Activated CD4-positive, alpha-beta T cell treated with anti-CD3 and anti-CD28 coated beads, Interleukin-2, Interleukin-4, amounts not matched to agents 100 ng/mL and 50 ng/mL, durations not matched to agents 16 hours and 8 hours (primary cell): ENCODE results near the gene NR2F2.

Experiments used
- DNase-seq: peaks from one replicate; pipeline ENCODE4 v3.0.0-alpha.2; 2020; ENCODE audit warnings: low spot score

The NR2F2 gene

DNA sequence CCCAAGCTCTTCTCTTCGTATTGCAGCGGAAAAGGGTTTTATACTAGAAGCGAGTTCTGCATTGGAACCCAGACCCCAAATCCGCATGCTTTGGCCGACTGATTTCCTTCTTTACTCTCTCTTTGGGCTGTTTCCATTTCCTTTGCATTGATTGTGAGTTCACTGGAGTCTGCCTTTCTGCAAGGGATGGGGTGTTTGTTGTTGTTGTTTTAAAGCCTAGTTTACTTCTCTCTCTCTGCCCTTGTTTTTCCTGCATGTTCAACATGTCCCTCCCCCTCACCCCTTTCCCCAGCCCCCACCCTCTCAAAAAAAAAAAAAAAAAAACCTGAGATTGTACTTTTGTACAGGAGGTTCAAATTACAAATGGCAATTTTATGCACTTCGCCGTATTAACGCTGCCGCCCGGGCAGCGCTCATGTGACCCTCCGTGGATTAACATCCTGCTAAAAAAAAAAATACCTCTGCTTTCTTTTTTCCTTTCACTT is 2.2 kb downstream of the NR2F2 start:
- DNase-seq: no peak

- DNase-seq: no peak
Observed at GRCh38 chr15:96333131-96334016, 2.9 kb downstream of the NR2F2 start.

GRCh38 chr15:96334017-96334704 is 3.7 kb downstream of the NR2F2 start:
- DNase-seq: no peak

GRCh38 chr15:96334705-96335410 is 4.4 kb downstream of the NR2F2 start:
- no peak for DNase-seq

DNA sequence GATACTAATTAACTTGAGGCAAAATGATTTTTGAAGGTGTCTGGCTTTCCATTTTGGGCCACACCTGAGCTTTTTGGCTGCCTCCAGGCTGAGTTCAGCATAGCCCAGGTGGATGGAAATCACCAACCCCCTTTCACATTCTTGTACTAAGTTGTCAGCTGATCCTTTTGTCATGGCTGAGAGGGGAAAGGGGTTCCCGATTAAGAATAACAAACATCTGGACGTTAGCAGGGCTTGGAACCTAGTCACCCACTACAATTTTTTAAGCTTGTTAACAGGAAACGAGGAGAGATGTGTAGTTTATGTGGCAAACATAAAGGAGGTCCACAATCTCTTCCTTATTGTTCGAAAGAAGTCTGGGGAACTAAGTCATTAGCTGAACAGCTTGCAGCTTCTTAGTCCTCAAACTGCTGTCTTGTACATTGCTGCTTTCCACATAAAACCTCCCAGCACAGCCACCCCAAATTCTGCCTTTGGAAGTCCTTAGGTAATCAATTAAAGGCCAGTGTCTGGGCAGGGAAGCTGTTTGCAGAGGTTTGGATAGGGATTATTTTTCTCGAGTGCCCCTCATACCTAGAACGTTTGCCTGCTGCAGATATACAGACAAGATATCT is 5.0 kb downstream of the NR2F2 start:
- no peak for DNase-seq

- no peak for DNase-seq
Observed at GRCh38 chr15:96336108-96336595, 5.7 kb downstream of the NR2F2 start.

DNA sequence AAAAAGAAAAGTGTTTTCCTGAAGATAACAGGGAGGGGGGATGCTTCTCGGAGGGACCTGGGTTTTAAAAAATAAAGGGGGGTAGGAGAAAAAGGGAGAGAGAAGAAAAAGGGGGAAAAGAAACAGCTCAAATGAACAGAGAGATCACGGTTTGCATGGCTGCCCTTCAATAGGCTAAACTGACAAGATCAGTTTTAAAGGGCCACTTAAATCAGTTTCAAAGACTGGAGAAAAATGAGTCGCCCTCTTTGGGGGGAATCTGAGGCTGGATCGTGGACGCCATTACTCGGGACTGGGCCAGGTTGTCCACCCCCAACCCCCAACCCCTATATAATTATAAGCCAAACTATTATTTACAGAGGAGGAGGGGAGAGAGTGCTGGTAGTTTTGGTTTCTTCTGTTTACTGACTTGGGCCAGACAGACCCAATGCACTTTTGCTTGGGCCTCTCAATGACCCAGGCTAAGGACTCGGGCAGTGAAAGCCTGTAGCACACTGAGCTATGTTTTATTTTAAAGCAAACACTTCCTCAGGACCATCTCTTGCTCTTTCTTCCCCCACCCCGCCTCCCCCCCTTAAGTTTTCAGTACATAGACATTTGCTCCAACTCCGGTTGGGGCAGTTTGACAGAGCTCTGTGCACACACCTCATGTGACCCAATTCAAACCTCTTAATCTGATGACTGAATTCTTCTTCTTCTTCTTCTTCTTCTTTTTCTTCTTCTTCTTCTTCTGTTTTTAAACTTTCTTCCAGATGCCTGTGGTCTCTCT is 6.3 kb downstream of the NR2F2 start:
- no peak for DNase-seq

GRCh38 chr15:96337365-96338023 is 7.0 kb downstream of the NR2F2 start:
- DNase-seq: no peak

DNA sequence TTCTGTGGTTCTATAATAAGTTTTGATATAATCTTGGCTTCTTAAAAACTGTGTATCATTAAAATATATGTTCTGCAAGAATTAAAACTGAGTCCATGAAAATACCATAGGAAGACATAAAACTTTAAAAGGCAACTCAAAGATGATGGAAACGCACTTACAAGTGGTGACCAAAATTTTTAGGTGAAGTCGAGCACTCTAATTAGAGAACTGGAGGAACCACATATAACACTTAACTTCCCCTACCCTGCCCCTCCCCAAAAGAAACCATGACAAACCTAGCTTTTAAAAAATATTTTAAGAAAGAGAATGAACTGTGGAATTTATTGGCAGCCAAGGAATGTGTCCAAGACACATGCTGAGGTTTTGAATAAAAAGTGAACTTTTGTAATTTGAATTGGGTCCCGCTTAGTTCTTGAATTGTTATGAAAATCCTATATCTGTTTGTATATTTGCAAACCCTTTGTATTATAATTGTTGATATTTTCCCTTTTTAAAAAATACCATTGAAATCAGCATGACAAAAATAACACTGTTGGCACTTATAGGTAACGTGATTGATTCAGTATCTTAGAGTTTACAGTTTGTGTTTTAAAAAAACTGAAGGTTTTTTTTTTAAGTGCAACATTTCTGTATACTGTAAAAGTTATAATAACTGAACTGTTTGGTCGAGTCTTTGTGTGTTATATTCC is 7.7 kb downstream of the NR2F2 start:
- DNase-seq: no peak

- DNase-seq: no peak
Observed at GRCh38 chr15:96338766-96339618, 8.5 kb downstream of the NR2F2 start.

- no peak for DNase-seq
Observed at GRCh38 chr15:96339619-96340347, 9.3 kb downstream of the NR2F2 start.

DNA sequence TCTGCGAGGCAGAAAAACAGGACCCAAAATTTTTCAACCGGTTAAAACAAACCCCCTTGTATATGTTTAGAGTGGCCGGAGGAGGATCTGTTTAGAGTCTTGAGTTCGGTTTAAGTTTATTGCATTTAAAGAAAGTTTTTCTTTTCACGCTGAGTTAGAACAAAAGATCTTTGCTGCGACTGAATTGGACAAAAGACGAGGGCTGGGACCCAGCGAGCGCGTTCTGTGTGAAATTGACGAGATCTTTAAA is 9.8 kb downstream of the NR2F2 start:
- DNase-seq: no peak

DNA sequence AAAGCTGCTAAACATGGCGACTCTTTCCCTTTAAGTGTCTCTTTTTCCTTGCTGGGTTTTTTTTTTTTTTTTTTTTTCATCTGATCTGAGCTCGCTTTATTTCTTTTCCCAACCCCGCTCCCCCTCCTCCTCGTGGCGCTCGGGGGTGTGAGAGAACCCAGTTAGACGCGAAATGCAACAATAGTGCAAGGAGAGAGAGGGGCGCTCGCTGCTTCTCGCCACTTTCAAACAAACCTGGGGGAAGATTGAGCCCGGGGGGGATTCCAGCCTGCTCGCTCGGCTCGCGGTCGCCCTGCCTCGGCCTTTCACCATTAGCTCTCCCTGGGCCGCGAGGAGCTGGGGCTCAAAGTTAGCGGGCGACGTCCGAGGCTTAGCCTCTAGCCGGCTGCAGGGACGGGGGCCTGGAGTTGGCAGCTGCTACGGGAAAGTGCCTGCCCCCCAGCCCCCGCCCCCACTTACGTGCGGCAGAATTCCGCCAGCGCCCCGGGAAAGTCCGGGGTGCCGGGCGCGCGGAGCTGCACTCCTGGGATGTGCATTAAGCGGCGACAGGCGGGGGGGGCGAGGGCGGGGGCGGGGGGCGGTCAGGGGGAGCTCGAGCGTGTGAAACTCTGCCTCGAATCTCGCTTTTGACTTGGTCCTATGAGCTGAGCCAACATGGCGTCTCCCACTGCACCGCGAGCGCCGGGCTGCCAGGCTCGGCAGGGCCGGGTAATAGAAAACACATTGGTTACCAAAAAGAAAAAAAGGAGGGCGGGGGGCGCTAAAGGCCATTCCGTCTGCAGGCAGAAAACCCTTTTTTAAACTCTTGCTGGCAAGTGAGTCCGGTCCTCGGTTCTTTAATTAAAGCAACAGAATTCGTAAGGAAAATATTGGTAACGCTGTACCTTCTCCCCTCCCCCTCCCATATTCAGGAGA is 10.4 kb downstream of the NR2F2 start:
- no peak for DNase-seq

DNA sequence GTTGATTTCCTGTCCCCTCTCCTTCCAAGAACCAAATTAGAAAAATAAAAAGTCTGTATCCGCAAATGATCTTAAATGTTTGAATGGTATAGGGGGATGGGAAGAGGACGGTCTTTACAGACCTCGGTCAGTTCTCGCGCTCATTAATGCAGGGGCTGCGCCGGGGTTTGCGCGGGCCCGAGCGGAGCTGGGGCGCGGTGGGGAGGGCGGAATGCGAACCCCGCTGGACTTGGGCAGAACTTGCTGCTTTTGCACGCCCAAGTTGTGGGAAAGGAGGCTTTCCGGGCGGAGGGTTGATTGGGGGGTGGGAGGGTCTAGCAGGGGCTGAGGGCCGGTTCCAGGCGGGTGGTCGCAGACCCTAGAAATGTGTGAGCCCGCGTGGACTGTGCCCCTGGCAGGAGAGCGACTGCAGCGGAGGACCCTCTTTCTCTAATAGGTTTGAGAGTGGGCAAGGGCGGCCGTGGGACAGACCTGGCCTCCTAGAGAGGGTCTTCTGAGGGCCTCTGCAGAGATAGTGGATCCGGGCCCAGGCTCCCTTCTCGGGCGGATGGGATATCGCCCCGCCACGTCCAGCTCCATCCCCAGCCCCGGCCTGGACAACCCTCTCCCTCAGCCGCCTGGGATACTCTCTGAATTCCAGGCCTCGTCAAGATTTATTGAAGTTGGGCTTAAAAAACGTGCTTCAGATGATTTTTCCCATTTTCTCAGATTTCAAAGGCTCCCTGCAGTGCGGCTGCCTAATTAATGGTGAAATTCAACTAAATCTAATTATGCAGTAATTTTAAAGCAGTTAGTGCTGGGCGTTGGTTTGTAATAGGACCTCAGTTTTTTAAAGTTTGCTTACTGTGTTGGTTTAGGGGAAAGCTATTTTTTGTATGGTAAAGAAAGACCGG is 11.3 kb downstream of the NR2F2 start:
- no peak for DNase-seq

- DNase-seq: no peak
Observed at GRCh38 chr15:96342406-96343112, 12.1 kb downstream of the NR2F2 start.
